ENCODE data around the gene DYDC1. TPM values are rescaled to one million over a fixed set of nuclear protein-coding genes. Genes with fewer than 3 reads are reported as not detected.
"Not testable (repeated sequence)": the region's sequence is repeated elsewhere in the genome, so short reads cannot be mapped to it uniquely, and the experiment has no call there.

Gene DYDC1
- total RNA-seq, 1 donor from 2014 or later = not detected

DNA sequence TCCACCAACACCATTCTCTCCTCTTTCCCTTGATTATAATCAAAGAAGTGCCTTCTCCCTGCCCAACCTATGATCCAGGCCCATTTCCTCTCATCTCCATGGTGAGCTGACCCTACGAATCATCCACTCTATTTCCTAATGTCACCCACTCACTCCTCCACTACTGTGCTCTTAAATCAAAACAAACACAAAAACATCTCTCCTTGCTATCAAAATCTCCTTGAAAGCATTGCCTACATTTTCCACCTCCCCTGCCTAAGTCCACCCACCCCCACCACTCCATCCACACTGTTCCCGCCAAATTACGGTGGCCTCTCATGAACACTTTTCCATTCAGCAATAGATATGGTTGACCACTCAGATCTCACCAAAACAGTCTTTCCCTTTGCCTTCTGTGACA, 5.3 kb downstream of the DYDC1 start:
- DNase-seq (ENCODE audit: low spot score) = no peak
- intact Hi-C loops (cut with DNase I) = no loop called here

DNA sequence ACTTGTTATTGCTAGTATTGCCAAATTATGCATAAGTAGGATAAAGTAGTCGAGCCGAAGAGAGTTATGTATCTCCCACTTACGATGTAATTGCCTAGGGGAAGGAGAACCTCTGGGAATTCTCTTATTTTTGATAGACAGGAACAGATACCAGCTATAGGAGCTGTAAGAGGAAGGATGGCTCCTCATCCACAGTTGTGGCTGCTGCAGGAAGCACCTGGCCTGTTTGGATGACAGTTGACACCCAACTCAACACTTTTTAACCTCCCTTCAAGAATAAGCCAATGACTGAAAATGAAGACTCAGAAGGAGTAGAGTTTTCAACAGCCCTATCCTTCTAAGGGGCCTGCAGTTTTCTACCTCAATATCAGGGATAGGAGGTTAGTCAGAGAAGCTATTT, 6.3 kb downstream of the DYDC1 start:
- intact Hi-C loops (cut with DNase I) = no loop called here

DNA sequence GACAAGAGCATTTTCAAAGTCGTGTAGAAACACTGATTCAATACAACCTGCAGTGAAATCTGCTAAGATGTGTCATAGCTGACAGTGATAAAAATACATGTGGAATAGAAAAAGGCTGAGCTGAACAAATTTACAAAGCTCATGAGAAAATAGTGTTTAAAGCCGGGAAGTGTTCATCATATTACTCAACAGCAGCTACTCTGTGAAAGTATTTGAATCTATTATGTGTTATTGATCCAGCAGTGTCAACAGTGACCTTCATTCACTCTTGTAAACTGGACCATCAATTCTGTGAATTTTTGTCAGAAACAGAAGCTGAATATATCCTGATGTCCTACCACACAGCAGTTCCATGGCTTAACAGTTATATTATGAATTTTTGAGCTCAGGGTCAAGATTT, 11.6 kb downstream of the DYDC1 start:
- DNase-seq (ENCODE audit: low spot score) = no peak
- intact Hi-C loops (cut with DNase I) = no loop called here

More for the DNA sequence above, 6.3 kb downstream of the DYDC1 start:
- DNase-seq (ENCODE audit: low spot score) = no peak

DNA sequence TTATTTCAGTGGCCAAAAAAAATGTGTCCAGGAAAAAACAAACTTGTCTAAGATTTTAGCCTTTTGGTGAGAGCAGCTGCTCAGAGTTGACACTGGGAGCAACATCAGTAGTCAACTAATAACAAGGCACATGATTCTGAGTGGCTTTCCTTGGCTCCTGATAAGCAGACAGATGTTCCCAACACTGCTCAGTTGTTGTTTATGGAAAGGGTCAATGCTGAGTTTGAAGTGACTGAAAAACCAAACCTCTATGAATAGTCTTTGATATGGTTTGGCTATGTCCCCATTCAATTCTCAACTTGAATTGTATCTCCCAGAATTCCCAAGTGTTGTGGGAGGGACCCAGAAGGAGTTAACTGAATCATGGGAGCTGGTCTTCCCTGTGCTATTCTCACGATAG, 12.3 kb downstream of the DYDC1 start:
- intact Hi-C loops (cut with DNase I) = no loop called here
- no peak for DNase-seq (ENCODE audit: low spot score)

DNA sequence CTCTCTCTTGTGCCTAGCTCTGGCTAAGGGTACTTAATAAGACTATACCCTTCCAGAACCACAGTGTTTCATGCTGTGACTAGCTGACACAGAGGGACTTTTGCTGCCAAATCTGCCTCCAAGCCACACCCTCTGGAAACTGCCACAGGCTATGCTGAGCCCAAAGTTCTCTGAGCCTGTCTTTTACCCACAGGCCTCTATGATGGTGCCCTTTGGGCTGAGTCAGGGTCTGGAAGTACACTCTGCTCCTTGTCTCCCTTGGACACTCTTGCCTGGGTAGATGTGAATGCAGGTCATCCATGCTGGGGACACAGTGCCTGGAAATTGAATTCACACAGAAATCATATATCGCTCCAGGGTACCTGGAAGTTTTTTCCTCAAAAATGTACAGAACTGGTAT, 22.6 kb downstream of the DYDC1 start:
- DNase-seq (ENCODE audit: low spot score) = no peak

DNA sequence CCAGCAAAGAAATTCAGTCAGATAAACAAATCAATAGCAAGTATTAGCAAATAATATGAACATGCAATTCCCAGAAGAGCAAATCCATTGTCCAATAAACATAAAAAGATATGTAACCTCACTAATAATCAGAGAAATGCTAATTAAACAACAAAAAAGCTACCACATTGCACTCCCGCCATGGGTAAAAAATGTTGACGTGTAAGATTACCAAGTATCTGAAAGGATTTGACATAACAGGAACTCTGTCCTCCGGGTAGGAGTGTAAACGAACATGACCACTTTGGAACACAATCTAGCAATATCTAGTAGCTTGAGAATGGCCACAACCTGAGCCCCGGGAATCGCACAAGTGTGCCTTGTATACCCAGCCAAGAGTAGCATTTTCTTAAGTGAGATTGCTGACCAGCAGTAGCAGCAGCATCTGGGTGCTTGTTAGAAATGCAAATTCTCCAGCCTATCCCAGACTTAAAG, 31.6 kb downstream of the DYDC1 start:
- DNase-seq (ENCODE audit: low spot score) = no peak
- intact Hi-C loops (cut with DNase I) = no loop called here

More for the DNA sequence above, 22.6 kb downstream of the DYDC1 start:
- intact Hi-C loops (cut with DNase I) = no loop called here

DNA sequence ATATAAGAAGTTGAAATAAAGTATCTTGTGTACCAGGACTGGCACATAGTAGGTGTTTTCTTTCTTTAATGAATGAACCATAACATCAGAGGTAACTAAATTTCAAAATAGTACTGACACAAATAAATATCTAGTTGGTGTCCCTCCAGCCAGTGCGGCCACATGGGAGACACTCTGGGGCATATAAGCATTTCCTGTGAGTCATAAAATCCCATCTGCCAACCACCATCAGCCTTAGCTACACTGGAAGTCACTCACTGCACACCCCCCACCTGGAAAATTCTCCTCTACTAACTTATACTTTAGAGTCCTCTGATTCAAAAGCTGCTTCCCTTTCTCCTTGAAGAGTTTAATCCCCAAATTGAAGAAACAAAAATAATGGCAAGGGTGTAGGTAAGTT, 32.5 kb downstream of the DYDC1 start:
- DNase-seq (ENCODE audit: low spot score) = no peak
- intact Hi-C loops (cut with DNase I) = no loop called here

DNA sequence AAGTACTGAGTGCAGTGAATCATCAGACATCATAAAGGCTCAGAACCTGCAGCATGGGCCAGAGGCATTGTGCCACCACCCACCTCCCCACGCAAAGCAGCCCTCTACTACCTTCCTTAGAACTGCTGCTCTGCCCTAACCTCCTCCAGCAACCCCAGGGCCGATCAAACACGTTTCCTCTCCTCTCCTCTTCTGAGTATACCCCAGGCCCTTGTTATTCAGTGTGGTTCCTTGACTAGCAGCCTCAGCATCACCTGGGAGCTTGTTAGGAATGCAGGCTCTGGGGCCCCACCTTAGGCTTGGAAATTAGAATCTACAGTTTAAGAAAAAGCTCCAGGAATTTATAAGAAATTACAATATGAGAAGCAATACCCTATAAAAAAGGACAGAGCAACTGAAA, 33.2 kb downstream of the DYDC1 start:
- intact Hi-C loops (cut with DNase I) = no loop called here
- no peak for DNase-seq (ENCODE audit: low spot score)

GRCh38 chr10:80322711-80323110, 33.8 kb downstream of the DYDC1 start:
- intact Hi-C loops (cut with DNase I) = no loop called here
- DNase-seq (ENCODE audit: low spot score) = no peak

- intact Hi-C loops (cut with DNase I) = no loop called here
- no peak for DNase-seq (ENCODE audit: low spot score)
Measured at GRCh38 chr10:80322158-80322557, 34.4 kb downstream of the DYDC1 start.

GRCh38 chr10:80321183-80321582, 35.4 kb downstream of the DYDC1 start:
- no peak for DNase-seq (ENCODE audit: low spot score)
- intact Hi-C loops (cut with DNase I) = no loop called here

DNA sequence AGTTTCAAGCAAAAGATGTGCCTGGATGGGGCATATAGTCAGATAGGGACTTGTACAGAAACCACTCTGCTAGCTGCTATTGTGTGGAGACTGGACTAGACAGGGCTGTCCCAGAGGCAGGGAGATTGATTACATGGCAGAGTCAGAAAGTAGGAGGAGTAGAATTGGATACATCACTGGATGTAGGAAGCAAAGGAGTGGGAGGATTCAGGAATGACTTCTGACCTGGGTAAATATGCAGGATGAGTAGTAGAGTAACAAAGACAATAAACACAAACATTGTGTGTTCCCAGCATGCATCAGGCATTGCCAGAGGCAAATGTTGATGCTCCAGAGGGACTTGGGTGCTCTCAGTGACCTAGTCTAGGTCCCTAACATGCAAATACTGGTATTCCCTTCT, 36.2 kb downstream of the DYDC1 start:
- DNase-seq (ENCODE audit: low spot score) = no peak
- intact Hi-C loops (cut with DNase I) = no loop called here

- intact Hi-C loops (cut with DNase I) = no loop called here
- DNase-seq (ENCODE audit: low spot score) = no peak
Measured at GRCh38 chr10:80319725-80320290, 36.7 kb downstream of the DYDC1 start.

DNA sequence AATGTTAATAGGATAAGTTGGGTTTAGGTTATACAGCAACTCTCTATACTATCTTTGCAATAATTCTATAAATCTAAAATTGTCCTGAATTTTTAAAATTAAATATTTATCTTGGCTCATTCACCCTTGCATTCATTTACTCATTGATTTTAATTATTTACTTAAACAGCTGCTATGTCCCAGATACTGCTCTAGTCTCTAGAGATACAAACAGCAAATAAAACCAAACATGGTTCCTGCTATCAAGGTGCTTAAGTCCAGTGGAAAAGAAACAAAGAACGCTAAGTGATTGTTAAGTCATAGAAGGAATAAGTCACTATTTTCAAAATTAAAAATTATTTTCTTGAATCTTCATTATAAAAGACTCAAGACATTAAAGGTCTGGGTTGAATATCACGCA, 37.2 kb downstream of the DYDC1 start:
- DNase-seq (ENCODE audit: low spot score) = no peak
- intact Hi-C loops (cut with DNase I) = no loop called here

GRCh38 chr10:80318742-80319141, 37.8 kb downstream of the DYDC1 start:
- intact Hi-C loops (cut with DNase I) = no loop called here
- no peak for DNase-seq (ENCODE audit: low spot score)

GRCh38 chr10:80315391-80315790, 41.2 kb downstream of the DYDC1 start:
- no peak for DNase-seq (ENCODE audit: low spot score)
- intact Hi-C loops (cut with DNase I) = no loop called here

- DNase-seq (ENCODE audit: low spot score) = no peak
- intact Hi-C loops (cut with DNase I) = no loop called here
Measured at GRCh38 chr10:80313523-80313922, 43.0 kb downstream of the DYDC1 start.

DNA sequence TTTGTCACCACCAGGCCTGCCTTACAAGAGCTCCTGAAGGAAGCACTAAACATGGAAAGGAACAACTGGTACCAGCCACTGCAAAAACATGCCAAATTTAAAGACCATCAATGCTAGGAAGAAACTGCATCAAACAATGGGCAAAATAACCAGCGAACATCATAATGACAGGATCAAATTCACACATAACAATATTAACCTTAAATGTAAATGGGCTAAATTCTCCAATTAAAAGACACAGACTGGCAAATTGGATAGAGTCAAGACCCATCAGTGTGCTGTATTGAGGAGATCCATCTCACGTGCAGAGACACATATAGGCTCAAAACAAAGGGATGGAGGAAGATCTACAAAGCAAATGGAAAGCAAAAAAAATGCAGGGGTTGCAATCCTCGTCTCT, 50.6 kb downstream of the DYDC1 start:
- intact Hi-C loops (cut with DNase I); DNase-seq (ENCODE audit: low spot score): not testable (repeated sequence)

- DNase-seq (ENCODE audit: low spot score) = no peak
- intact Hi-C loops (cut with DNase I) = no loop called here
Measured at GRCh38 chr10:80296942-80297341, 59.6 kb downstream of the DYDC1 start.

- intact Hi-C loops (cut with DNase I) = no loop called here
- peak; percentile 44 for DNase-seq (ENCODE audit: low spot score)
Measured at GRCh38 chr10:80292607-80293239, 63.8 kb downstream of the DYDC1 start.

DNA sequence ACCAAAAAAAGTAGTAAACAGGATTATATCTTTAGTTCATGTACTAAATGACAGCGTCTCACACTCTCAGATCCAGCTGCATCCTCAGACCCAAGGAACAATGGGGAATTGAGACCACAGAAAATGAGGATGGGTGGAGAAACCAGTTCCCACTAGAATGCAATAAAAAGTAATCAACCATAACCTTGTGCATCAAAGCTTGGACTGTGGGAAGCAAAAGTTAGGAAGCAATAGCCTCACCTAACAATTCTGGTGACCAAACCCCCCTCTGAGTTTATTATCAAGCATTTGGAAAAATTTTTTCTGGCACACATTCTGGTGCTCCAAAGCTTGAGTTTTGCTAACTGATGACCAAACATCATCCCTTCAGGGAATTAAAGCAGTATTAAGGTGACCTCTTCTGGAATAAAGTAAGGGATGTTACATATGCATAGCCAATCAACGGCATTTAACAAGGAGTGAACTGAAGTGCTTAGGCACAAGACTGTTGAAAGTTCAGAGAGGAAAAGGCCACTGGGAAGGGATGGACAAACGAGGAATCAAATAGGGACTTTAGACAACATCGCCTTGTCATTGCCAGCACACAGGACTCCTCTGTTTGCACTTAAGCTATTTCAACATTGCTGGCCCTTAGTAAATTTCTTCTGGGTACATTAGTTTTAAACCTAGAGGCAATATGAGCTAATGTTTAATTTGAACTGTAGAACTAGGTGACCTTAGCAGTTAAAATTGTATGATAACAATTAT, 65.9 kb downstream of the DYDC1 start:
- intact Hi-C loops (cut with DNase I) = no loop called here
- no peak for DNase-seq (ENCODE audit: low spot score)

All from cardiac septum (tissue), 1 donor.